Natural killer cell treated with Interleukin-12 subunit alpha and Interleukin-12 subunit beta and Interleukin-15 and Interleukin-18, amount 100 ng/mL, for 72 hours (primary cell): Measurements from ENCODE around the gene SRP19. TPM values are rescaled to one million over a fixed set of nuclear protein-coding genes. Genes with fewer than 3 reads are reported as not detected.
A peak's percentile ranks its signal among the peaks of the same experiment; 100 is the strongest.
"Not testable (repeated sequence)": the region's sequence is repeated elsewhere in the genome, so short reads cannot be mapped to it uniquely, and the experiment has no call there.

Experiments used
- ATAC-seq, 2 donors: fragments of 150-1000 bp; cut with Tn5 transposase in 1 of 2; sonication (Bioruptor Pico), chemical (Tn5 transposase) in 1 of 2; 2 replicates each; pipeline ENCODE4 v1.10.0; 2021
- DNase-seq: peaks from one replicate; pipeline ENCODE4 v3.0.0; 2022; ENCODE audit warnings: low spot score
- H3K27ac Mint-ChIP-seq, 2 donors: 1 replicate in 1 of 2; 2 replicates in 1 of 2; pipeline ENCODE4 v1.8.0; 2022; ENCODE audit warnings: mixed read lengths in 2 of 2, mild to moderate bottlenecking in 1 of 2, moderate library complexity in 1 of 2
- H3K27me3 Mint-ChIP-seq, 2 donors: 1 replicate in 1 of 2; 2 replicates in 1 of 2; pipeline ENCODE4 v1.8.0; 2022; ENCODE audit warnings: mixed read lengths in 2 of 2
- H3K36me3 Mint-ChIP-seq: one replicate; pipeline ENCODE4 v1.8.0; 2022; ENCODE audit warnings: mixed read lengths
- H3K4me1 Mint-ChIP-seq, 2 donors: 1 replicate in 1 of 2; 2 replicates in 1 of 2; pipeline ENCODE4 v1.8.0; 2022; ENCODE audit warnings: low read depth in 2 of 2, mixed read lengths in 2 of 2, mild to moderate bottlenecking in 1 of 2
- H3K4me3 Mint-ChIP-seq: one replicate; pipeline ENCODE4 v1.8.0; 2022; ENCODE audit warnings: mixed read lengths
- H3K9me3 Mint-ChIP-seq: 2 replicates; pipeline ENCODE4 v1.8.0; 2022; ENCODE audit warnings: mixed read lengths
- total RNA-seq, 2 donors: library from RNA; stranded (reverse); gene quantifications; one replicate each; pipeline ENCODE4 v1.2.3, GENCODE V29; 2022

The SRP19 gene
- total RNA-seq, 2 donors from 2014 or later, result 62.4 to 70.7 TPM

GRCh38 chr5:112880219-112880964 lies 19.3 kb downstream of the SRP19 start:
- Mint-ChIP-seq H3K9me3 (no peaks in the 10 kb centered on the region), H3K27me3 (no peaks in the 10 kb centered on the region), H3K4me3 (no peak overlapping the region), H3K27ac (peak overlapping the region in 1 of 2 donors; percentile 57), H3K4me1 (peaks cover 12 to 24% of the 10 kb centered on the region in 2 donors), H3K36me3 (peaks cover 17% of the 10 kb centered on the region)
- DNase-seq (no peak), ATAC-seq (no peak)

GRCh38 chr5:112883192-112883591 lies 22.1 kb downstream of the SRP19 start:
- ATAC-seq (no peak), DNase-seq (no peak)
- Mint-ChIP-seq H3K27ac (no peak overlapping the region), H3K4me3 (no peak overlapping the region), H3K4me1 (peaks cover 14 to 28% of the 10 kb centered on the region in 2 donors), H3K36me3 (peaks cover 12% of the 10 kb centered on the region), H3K27me3 (no peaks in the 10 kb centered on the region), H3K9me3 (no peaks in the 10 kb centered on the region)

DNA sequence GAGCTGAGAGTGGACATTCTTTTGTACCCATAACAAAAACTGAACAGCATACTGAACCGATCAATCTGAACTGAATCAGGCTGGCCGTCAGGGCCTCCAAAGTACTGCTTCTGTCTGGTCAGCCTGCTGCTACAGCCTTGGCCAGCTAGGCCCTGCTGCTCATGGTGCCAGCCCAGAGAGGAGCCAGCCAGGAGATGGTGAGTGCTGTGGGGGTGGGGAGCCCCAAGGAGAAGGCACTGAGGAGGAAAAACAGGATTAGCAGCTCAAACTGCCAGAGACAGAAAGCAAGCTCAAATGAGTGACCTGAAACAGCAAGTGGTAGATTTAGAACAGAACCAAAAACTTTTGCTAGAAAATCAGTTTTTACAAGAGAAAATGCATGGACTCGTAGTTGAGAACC lies 23.9 kb downstream of the SRP19 start:
- Mint-ChIP-seq H3K36me3 (peaks cover 12% of the 10 kb centered on the region), H3K27me3 (no peaks in the 10 kb centered on the region), H3K4me3 (no peak overlapping the region), H3K27ac (no peak overlapping the region), H3K4me1 (peaks cover 14 to 27% of the 10 kb centered on the region in 2 donors), H3K9me3 (no peaks in the 10 kb centered on the region)
- no peak for DNase-seq
- ATAC-seq, result no peak

- peak overlapping the region; percentile 24 for H3K4me3 Mint-ChIP-seq
- H3K36me3 Mint-ChIP-seq, result peaks cover 18% of the 10 kb centered on the region
- ATAC-seq, result peak in 1 of 2 donors; percentile 65
- peak overlapping the region; percentile 42 to 62 for H3K27ac Mint-ChIP-seq
- no peaks in the 10 kb centered on the region for H3K9me3 Mint-ChIP-seq
- peaks cover 20 to 28% of the 10 kb centered on the region in 2 donors for H3K4me1 Mint-ChIP-seq
- DNase-seq, result no peak
- no peaks in the 10 kb centered on the region for H3K27me3 Mint-ChIP-seq
Observed at GRCh38 chr5:112886975-112887374, 25.9 kb downstream of the SRP19 start.

DNA sequence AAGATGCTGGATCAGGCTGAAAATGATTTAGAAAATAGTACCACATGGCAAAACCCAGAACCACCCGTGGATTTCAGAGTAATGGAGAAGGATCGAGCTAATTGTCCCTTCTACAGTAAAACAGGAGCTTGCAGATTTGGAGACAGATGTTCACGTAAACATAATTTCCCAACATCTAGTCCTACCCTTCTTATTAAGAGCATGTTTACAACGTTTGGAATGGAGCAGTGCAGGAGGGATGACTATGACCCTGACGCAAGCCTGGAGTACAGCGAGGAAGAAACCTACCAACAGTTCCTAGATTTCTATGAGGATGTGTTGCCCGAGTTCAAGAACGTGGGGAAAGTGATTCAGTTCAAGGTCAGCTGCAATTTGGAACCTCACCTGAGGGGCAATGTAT lies 31.0 kb downstream of the SRP19 start:
- peaks cover 24% of the 10 kb centered on the region for H3K36me3 Mint-ChIP-seq

DNA sequence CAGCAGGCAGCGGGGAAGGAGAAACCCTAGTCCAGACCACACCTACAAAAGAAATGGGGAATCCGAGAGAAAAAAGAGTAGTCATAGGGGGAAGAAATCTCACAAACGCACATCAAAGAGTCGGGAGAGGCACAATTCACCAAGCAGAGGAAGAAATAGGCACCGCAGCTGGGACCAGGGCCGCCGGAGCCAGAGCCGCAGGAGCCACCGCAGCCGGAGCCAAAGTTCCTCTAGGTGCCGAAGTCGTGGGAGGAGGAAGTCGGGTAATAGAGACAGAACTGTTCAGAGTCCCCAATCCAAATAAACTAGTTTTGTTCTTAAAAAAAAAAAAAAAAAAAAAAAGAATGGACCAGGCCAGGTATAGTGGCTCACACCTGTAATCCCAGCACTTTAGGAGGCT lies 31.7 kb downstream of the SRP19 start:
- Mint-ChIP-seq H3K36me3 (peaks cover 24% of the 10 kb centered on the region), H3K27me3 (no peaks in the 10 kb centered on the region)
- ATAC-seq, result no peak

More for the DNA sequence above, 31.0 kb downstream of the SRP19 start:
- peak overlapping the region in 1 of 2 donors; percentile 6 for H3K27ac Mint-ChIP-seq
- ATAC-seq, H3K4me3 Mint-ChIP-seq, DNase-seq, H3K27me3 Mint-ChIP-seq, H3K9me3 Mint-ChIP-seq: not testable (repeated sequence)
- H3K4me1 Mint-ChIP-seq, result peaks cover 28 to 35% of the 10 kb centered on the region in 2 donors

GRCh38 chr5:112895682-112896081 lies 34.6 kb downstream of the SRP19 start:
- H3K4me3 Mint-ChIP-seq, result no peak overlapping the region

More for the DNA sequence above, 31.7 kb downstream of the SRP19 start:
- no peak overlapping the region for H3K27ac Mint-ChIP-seq
- no peak for DNase-seq
- no peak overlapping the region for H3K4me3 Mint-ChIP-seq
- H3K9me3 Mint-ChIP-seq, result no peaks in the 10 kb centered on the region
- H3K4me1 Mint-ChIP-seq, result peaks cover 27 to 28% of the 10 kb centered on the region in 2 donors

GRCh38 chr5:112902561-112902960 lies 41.5 kb downstream of the SRP19 start:
- no peak for ATAC-seq
- H3K27me3 Mint-ChIP-seq, result no peaks in the 10 kb centered on the region
- no peaks in the 10 kb centered on the region for H3K9me3 Mint-ChIP-seq
- peaks cover 7% of the 10 kb centered on the region for H3K36me3 Mint-ChIP-seq
- H3K4me1 Mint-ChIP-seq, result peaks cover 12 to 23% of the 10 kb centered on the region in 2 donors
- H3K4me3 Mint-ChIP-seq, result no peak overlapping the region
- no peak for DNase-seq
- no peak overlapping the region for H3K27ac Mint-ChIP-seq

More at GRCh38 chr5:112895682-112896081, 34.6 kb downstream of the SRP19 start:
- no peak overlapping the region for H3K27ac Mint-ChIP-seq
- peaks cover 20% of the 10 kb centered on the region for H3K36me3 Mint-ChIP-seq
- no peaks in the 10 kb centered on the region for H3K27me3 Mint-ChIP-seq
- DNase-seq (no peak), ATAC-seq (no peak)
- H3K9me3 Mint-ChIP-seq, result no peaks in the 10 kb centered on the region
- peaks cover 22 to 25% of the 10 kb centered on the region in 2 donors for H3K4me1 Mint-ChIP-seq

DNA sequence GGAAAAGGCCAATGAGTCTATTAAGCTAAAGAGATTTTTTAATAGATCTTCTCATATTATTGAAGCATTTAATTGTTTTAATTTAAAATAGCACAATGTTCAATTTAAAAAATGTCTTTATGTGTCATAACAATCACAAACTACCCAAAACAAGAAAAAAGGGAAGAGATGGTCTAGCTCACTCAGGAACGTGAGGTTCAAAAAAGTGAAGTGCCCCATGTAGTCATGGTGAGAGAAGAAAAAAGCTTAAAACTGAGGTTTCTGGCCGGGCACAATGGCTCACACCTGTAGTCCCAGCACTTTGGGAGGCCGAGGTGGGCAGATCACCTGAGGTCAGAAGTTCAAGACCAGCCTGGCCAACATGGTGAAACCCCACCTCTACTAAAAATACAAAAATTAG lies 43.9 kb downstream of the SRP19 start:
- not testable (repeated sequence) for H3K4me3 Mint-ChIP-seq, H3K9me3 Mint-ChIP-seq, DNase-seq, ATAC-seq, H3K27ac Mint-ChIP-seq, H3K27me3 Mint-ChIP-seq, H3K36me3 Mint-ChIP-seq
- H3K4me1 Mint-ChIP-seq, result peaks cover 8 to 20% of the 10 kb centered on the region in 2 donors

GRCh38 chr5:112906637-112907036 lies 45.5 kb downstream of the SRP19 start:
- Mint-ChIP-seq H3K4me1 (peaks cover 11 to 14% of the 10 kb centered on the region in 2 donors), H3K27ac (peak overlapping the region; percentile 7 to 13), H3K27me3 (no peaks in the 10 kb centered on the region), H3K9me3 (no peaks in the 10 kb centered on the region), H3K36me3 (peaks cover 9% of the 10 kb centered on the region), H3K4me3 (no peak overlapping the region)
- ATAC-seq (no peak), DNase-seq (no peak)

DNA sequence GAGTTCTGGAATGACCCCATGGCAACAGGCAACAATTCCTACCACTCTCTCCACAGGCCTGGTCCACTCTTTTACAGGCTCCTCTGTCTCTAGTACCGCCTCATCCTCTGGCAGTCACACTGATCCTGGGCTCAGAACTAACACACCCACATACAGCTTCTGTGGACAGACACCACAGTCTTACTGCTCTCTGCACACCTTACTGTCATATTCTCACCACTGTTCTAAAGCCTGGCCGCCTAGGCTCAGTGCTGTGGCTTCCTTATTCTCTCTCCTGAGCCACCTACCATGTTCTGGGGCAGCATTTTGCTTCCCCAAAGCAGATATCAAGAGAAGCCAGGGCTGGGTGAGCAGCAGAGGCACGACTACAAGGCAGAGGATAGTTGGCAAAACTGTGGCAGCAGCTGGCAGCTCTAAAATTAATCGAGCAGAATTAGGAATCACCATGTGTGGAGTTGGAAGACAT lies 46.1 kb downstream of the SRP19 start:
- peak overlapping the region; percentile 7 to 13 for H3K27ac Mint-ChIP-seq
- H3K27me3 Mint-ChIP-seq, result no peaks in the 10 kb centered on the region
- peaks cover 9% of the 10 kb centered on the region for H3K36me3 Mint-ChIP-seq
- no peaks in the 10 kb centered on the region for H3K9me3 Mint-ChIP-seq
- peaks cover 11 to 14% of the 10 kb centered on the region in 2 donors for H3K4me1 Mint-ChIP-seq
- no peak overlapping the region for H3K4me3 Mint-ChIP-seq
- DNase-seq, result no peak
- no peak for ATAC-seq

DNA sequence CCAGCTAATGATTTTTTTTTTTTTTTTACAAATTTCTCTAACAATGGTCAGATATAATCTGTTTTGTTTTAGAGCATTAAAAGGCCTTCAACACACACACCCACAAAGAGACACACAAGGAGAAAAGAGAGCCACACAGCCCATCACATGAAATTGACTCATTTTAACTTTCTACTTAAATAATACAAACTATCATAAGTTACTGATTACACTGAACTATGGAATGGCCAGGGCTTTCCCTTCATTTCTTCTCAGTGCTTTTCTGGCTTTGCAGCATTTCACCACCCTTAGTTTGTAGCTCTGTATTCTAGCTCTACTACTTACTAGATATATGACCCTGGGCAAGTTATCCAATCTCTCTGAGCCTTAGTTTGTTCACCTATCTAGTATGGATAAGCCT lies 47.8 kb downstream of the SRP19 start:
- Mint-ChIP-seq H3K9me3 (no peaks in the 10 kb centered on the region), H3K36me3 (peaks cover 16% of the 10 kb centered on the region), H3K4me1 (peaks cover 17 to 24% of the 10 kb centered on the region in 2 donors), H3K27me3 (no peaks in the 10 kb centered on the region), H3K27ac (no peak overlapping the region), H3K4me3 (no peak overlapping the region)
- DNase-seq (no peak), ATAC-seq (no peak)

DNA sequence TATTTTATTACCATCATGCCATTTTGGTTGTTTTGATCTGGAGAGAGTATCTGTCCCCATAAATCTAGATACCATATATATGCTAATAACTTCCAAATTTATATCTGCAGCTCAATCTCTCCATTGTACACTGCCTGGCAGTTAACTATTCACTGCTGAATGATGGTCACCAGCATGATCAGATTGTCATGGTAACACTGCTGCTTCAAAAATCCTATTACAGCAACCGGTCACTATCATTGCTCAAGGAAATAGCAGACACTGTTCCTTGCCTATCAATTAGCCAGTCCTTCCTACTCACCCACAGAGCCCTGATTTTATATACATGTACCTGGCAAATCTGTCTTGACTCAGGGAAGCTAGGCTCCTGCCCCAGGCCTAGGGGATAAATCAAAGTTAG lies 49.4 kb downstream of the SRP19 start:
- no peaks in the 10 kb centered on the region for H3K27me3 Mint-ChIP-seq

GRCh38 chr5:112914584-112914983 lies 53.5 kb downstream of the SRP19 start:
- peaks cover 48 to 51% of the 10 kb centered on the region in 2 donors for H3K4me1 Mint-ChIP-seq
- ATAC-seq, result no peak
- H3K27ac Mint-ChIP-seq, result no peak overlapping the region
- H3K27me3 Mint-ChIP-seq, result no peaks in the 10 kb centered on the region
- H3K36me3 Mint-ChIP-seq, result peaks cover 40% of the 10 kb centered on the region
- H3K4me3 Mint-ChIP-seq, result no peak overlapping the region
- H3K9me3 Mint-ChIP-seq, result no peaks in the 10 kb centered on the region
- DNase-seq, result no peak

More for the DNA sequence above, 49.4 kb downstream of the SRP19 start:
- Mint-ChIP-seq H3K4me1 (peaks cover 22 to 27% of the 10 kb centered on the region in 2 donors), H3K9me3 (no peaks in the 10 kb centered on the region), H3K36me3 (peaks cover 17% of the 10 kb centered on the region), H3K27ac (no peak overlapping the region), H3K4me3 (no peak overlapping the region)
- no peak for DNase-seq
- ATAC-seq, result no peak
